Endothelial cell of umbilical vein (primary cell): ENCODE results near the gene LMO7. TPM values are rescaled to one million over a fixed set of nuclear protein-coding genes. Genes with fewer than 3 reads are reported as not detected.

Experiments used
- BruUV-seq: library from RNA; stranded (reverse); fragments of 400-500 nt; replicated peaks from 2 replicates; lab custom pipeline; 2021; lab: Mats Ljungman, UMichigan
- CTCF ChIA-PET: fragments of 300-600, 350-600 bp; sonication (Branson Sonifier 250); formaldehyde crosslinking; loops from one replicate; lab custom pipeline; 2021; ENCODE audit warnings: antibody characterized with exemption, inconsistent platforms; lab: Charles Lee
- POLR2A ChIA-PET: fragments of 300-600, 350-600 bp; sonication (Branson Sonifier 250); formaldehyde crosslinking; loops from one replicate; lab custom pipeline; 2021; ENCODE audit warnings: antibody characterized with exemption, inconsistent platforms; lab: Charles Lee
- DNase-seq: peaks from one replicate; pipeline ENCODE4 v3.0.0-alpha.2; 2011; ENCODE audit warnings: low read depth, low spot score
- FAIRE-seq: peaks from 2 replicates; lab custom pipeline; 2011; peaks lifted over from hg19 to GRCh38; lab: Jason Lieb, UNC
- H2AFZ ChIP-seq: 2 replicates; pipeline ENCODE4 v1.6.0; 2012; ENCODE audit warnings: low read depth, low read length, control low read depth, inconsistent platforms
- H3K27ac ChIP-seq: 2 replicates; pipeline ENCODE4 v1.5.1; 2011; ENCODE audit warnings: low read depth, mild to moderate bottlenecking, control low read depth, low read length, moderate library complexity; ENCODE audit not compliant: insufficient read depth
- H3K27me3 ChIP-seq, 2 experiments: 2 replicates each; pipeline versions ENCODE4 v1.6.0 to v1.6.1; 2011; ENCODE audit warnings: low read length in 2 of 2, mixed read lengths in 1 of 2; ENCODE audit not compliant: control insufficient read depth in 2 of 2, insufficient read depth in 2 of 2
- H3K36me3 ChIP-seq, 2 experiments: 2 replicates in 1 of 2; 3 replicates in 1 of 2; pipeline ENCODE4 v1.5.1; 2011; ENCODE audit warnings: low read length in 2 of 2, mild to moderate bottlenecking in 1 of 2, moderate library complexity in 1 of 2; ENCODE audit not compliant: control insufficient read depth in 2 of 2, insufficient read depth in 2 of 2; ENCODE audit errors: extremely low read depth in 1 of 2
- H3K4me1 ChIP-seq: 3 replicates; pipeline ENCODE4 v1.5.1; 2011; ENCODE audit warnings: mild to moderate bottlenecking, low read length; ENCODE audit not compliant: control insufficient read depth, insufficient read depth; ENCODE audit errors: extremely low read depth
- H3K4me2 ChIP-seq: 2 replicates; pipeline ENCODE4 v1.6.1; 2011; ENCODE audit warnings: low read length, control low read depth, mixed read lengths; ENCODE audit not compliant: insufficient read depth
- H3K4me3 ChIP-seq, 3 experiments: fragments of 200-600 bp in 1 of 3; sonication (generic), shearing (Covaris generic) in 1 of 3; replicated peaks in 1 of 3; 2 replicates each; pipeline ENCODE4 v1.5.1; 2011 to 2016; ENCODE audit warnings: control low read depth in 3 of 3, low read length in 3 of 3, mild to moderate bottlenecking in 2 of 3, inconsistent platforms in 1 of 3, low read depth in 1 of 3, moderate library complexity in 1 of 3; ENCODE audit not compliant: insufficient read depth in 1 of 3
- H3K79me2 ChIP-seq: 2 replicates; pipeline ENCODE4 v1.6.0; 2012; ENCODE audit warnings: low read length, inconsistent platforms; ENCODE audit not compliant: control insufficient read depth, insufficient read depth
- H3K9ac ChIP-seq: replicated peaks from 2 replicates; pipeline ENCODE3; 2011; ENCODE audit warnings: low read length, control low read depth; ENCODE audit not compliant: insufficient read depth; ENCODE audit errors: extremely low read depth
- H3K9me1 ChIP-seq: replicated peaks from 3 replicates; pipeline ENCODE4 v1.6.0; 2011; ENCODE audit warnings: mild to moderate bottlenecking, low read length; ENCODE audit not compliant: control insufficient read depth, insufficient read depth; ENCODE audit errors: extremely low read depth
- H3K9me3 ChIP-seq: replicated peaks from 2 replicates; pipeline ENCODE4 v1.5.1; 2012; ENCODE audit warnings: low read length, inconsistent platforms; ENCODE audit not compliant: control insufficient read depth, insufficient read depth
- H4K20me1 ChIP-seq: replicated peaks from 2 replicates; pipeline ENCODE3; 2011; ENCODE audit warnings: mild to moderate bottlenecking, low read length; ENCODE audit not compliant: control insufficient read depth, insufficient read depth; ENCODE audit errors: extremely low read depth
- CTCF ChIP-seq, 2 donors: IDR thresholded peaks; 1 replicate in 1 of 2; 2 replicates in 1 of 2; pipeline ENCODE4 v1.5.1; 2011; ENCODE audit warnings: low read length in 2 of 2, mild to moderate bottlenecking in 2 of 2, moderate library complexity in 2 of 2, control low read depth in 1 of 2, inconsistent platforms in 1 of 2, low read depth in 1 of 2; ENCODE audit not compliant: insufficient read depth in 1 of 2; ENCODE audit errors: extremely low read depth in 1 of 2
- EZH2 ChIP-seq: IDR thresholded peaks from 2 replicates; pipeline ENCODE4 v1.6.1; 2012; ENCODE audit warnings: borderline replicate concordance, low read depth, mild to moderate bottlenecking, moderate library complexity, low read length, inconsistent platforms; ENCODE audit not compliant: severe bottlenecking
- FOS ChIP-seq: IDR thresholded peaks from 2 replicates; pipeline ENCODE4 v1.6.1; 2011; ENCODE audit warnings: mild to moderate bottlenecking, low read length, moderate library complexity, borderline replicate concordance; ENCODE audit not compliant: insufficient read depth
- GATA2 ChIP-seq: IDR thresholded peaks from 2 replicates; pipeline ENCODE4 v1.7.0; 2011; ENCODE audit warnings: low read depth, mild to moderate bottlenecking, moderate library complexity, mixed read lengths, low read length; ENCODE audit not compliant: insufficient read length, insufficient read depth
- JUN ChIP-seq: IDR thresholded peaks from 2 replicates; pipeline ENCODE4 v1.6.1; 2011; ENCODE audit warnings: borderline replicate concordance, low read depth; ENCODE audit not compliant: insufficient read length, insufficient read depth
- MAX ChIP-seq: IDR thresholded peaks from 2 replicates; pipeline ENCODE4 v1.6.1; 2011; ENCODE audit not compliant: insufficient read depth, insufficient read length
- MYC ChIP-seq: IDR thresholded peaks from one replicate; pipeline ENCODE4 v1.6.1; 2011; ENCODE audit warnings: mild to moderate bottlenecking, low read depth, low read length
- POLR2A ChIP-seq: IDR thresholded peaks from 2 replicates; pipeline ENCODE4 v1.6.1; 2012; ENCODE audit warnings: low read depth, mild to moderate bottlenecking, control low read depth, low read length
- POLR2AphosphoS5 ChIP-seq: IDR thresholded peaks from 2 replicates; pipeline ENCODE4 v1.6.1; 2012; ENCODE audit warnings: low read depth, mild to moderate bottlenecking, control low read depth, low read length, moderate library complexity; ENCODE audit not compliant: insufficient read depth
- dilution Hi-C: fragments of 300-500 bp; cut with MboI; formaldehyde crosslinking; loops from one replicate; pipeline ENCODE4 v1.15.0; 2019; ENCODE audit warnings: low sequenced_read_pairs; ENCODE audit not compliant: extremely low pct_ligation_motif_present
- intact Hi-C: fragments of 100-400 bp; cut with micrococcal nuclease; formaldehyde crosslinking; loops from one replicate; pipeline ENCODE4 v1.10.0; 2022
- polyA plus RNA-seq, 4 experiments: library from polyadenylated mRNA; depleted of rRNA in 3 of 4; stranded (reverse) in 3 of 4; unstranded in 1 of 4; fragments of >200 nt; gene quantifications; 2 replicates each; pipeline versions ENCODE4 v1.2.1 to v1.2.3, GENCODE V29; 2011 to 2012; ENCODE audit warnings: missing spikeins in 1 of 4
- total RNA-seq: library from RNA; stranded (reverse); gene quantifications from 2 replicates; pipeline ENCODE4 v1.2.3, GENCODE V29; 2021

The LMO7 gene
- total and polyA plus RNA-seq, 2 donors (not counting 3 experiments of a cell fraction or from before 2014, with no cell fraction given): 10.5 to 21.1 TPM

- Histone ChIP-seq H3K9ac (no peak overlapping the region), H2AFZ (no peak overlapping the region), H3K27me3 (no peaks in the 10 kb centered on the region), H3K9me3 (no peaks in the 10 kb centered on the region), H3K4me1 (no peaks in the 10 kb centered on the region), H4K20me1 (no peaks in the 10 kb centered on the region), H3K27ac (no peak overlapping the region), H3K4me3 (no peak overlapping the region), H3K79me2 (no peaks in the 10 kb centered on the region), H3K4me2 (no peak overlapping the region), H3K9me1 (no peaks in the 10 kb centered on the region), H3K36me3 (no peaks in the 10 kb centered on the region)
- FAIRE-seq: no peak
- BruUV-seq: no TSS peak
- dilution Hi-C loops (no loop called here), intact Hi-C loops (no loop called here)
- CTCF ChIA-PET: no interaction called here
- POLR2A ChIA-PET: no interaction called here
- no peak for TF ChIP-seq FOS
- TF ChIP-seq EZH2: no peak
- no peak for TF ChIP-seq POLR2AphosphoS5
- TF ChIP-seq JUN: no peak
- TF ChIP-seq CTCF (IDR thresholded peaks at IDR 0.05; ENCODE audit: extremely low read depth in 1 of 2, insufficient read depth in 1 of 2, low read depth in 1 of 2, low read length in 2 of 2): no peak
- TF ChIP-seq MYC: no peak
- TF ChIP-seq MAX: no peak
- no peak for TF ChIP-seq GATA2
- no peak for TF ChIP-seq POLR2A
- DNase-seq: no peak
Observed at GRCh38 chr13:75744127-75744526, 108.0 kb downstream of the LMO7 start.
